NCI-H146 treated with DMSO at 0.1 percent for 48 hours (cell line): ENCODE data around the gene ADAMTS4.

Experiments used
- DNase-seq: peaks from one replicate; lab custom pipeline; 2025; ENCODE audit not compliant: unreplicated experiment; lab: John Stamatoyannopoulos, UW

The ADAMTS4 gene

DNA sequence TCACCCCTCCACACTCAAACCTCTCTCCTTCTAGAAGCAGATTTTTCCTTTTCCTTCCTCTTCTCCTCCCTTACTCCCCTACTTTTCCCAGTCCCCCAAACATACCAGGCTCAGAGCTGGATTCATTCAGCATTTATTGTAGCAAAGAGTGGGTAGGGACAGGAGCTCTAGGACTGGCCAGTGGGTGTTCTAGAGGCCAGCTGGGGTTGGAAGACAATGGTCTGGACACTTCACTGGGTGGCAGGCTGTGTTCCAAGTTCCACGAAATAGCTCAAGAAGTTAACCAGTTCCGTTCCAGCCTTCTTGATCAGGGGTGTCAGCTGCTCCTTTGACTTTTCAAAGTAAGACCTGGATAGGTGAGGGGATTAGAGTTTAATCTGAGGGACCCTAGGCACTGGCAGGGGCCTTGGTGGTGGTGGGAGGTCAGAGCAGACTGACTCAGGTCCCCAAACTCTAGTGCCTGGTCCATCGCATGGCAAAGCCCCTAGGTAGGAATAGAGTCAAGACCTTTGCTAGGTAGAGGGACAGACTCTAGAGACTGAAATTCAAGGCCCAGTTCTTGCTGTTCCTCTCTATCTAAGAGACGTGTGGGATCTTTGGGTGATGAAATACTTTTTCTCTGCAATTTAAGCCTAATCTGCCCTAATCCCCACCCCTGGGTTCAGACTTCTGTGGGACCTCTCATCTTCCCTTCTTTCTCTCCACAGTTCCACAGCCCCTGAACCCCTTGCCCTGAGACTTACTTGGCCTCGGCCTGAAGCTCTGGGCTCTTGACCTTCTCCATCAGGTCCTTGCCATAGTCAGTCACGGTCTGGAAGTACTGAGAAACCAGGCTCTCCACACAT lies 23.5 kb upstream of the ADAMTS4 start:
- DNase-seq, result no peak

DNA sequence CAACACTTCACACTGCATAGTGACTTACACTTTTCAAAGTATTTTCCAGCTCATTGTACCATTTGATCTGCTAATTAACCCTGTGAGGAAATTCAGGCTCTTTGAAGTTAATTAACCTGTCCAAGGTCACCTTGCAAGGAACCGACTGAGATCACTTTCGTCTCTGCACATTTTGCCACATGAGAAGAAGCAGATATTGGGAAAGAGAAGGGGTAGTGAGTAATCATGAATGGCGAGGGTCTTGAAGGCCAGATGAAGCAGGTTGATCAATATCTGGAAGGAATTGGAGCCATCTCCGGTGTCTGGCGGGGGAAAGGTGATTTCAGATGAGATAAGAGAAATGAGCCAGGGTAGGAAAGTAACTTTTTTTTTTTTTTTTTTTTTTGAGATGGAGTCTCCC lies 21.1 kb upstream of the ADAMTS4 start:
- DNase-seq, result no peak

GRCh38 chr1:161219078-161219892 lies 20.4 kb upstream of the ADAMTS4 start:
- no peak for DNase-seq

DNA sequence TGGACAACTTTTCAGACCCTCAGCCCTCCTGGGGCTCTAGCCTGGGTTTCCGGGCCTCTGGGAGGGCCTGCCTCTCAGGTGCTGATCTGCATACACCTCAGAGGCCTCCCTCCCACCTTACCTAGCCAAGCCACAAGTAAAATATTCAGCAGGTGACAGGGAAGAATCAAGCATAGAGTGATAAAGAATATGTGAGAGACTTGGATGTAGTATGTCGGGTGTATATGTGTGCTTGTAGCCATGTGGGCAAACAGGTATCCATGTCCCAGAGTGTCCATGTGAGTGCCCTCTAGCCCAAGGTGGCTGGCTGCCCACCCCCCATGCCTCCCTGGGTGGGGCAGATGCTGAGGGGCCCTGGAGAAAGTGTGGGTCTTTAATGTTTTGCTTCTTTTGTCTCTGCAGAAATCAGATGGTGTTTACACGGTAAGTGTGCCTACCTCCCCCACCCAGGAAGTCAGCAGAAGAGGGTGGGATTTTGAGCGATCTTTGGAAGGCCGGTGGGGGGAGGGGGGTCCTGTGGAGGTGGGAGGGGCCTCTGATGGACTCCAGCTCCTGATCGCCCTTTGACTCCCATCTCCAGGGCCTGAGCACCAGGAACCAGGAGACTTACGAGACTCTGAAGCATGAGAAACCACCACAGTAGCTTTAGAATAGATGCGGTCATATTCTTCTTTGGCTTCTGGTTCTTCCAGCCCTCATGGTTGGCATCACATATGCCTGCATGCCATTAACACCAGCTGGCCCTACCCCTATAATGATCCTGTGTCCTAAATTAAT lies 19.6 kb upstream of the ADAMTS4 start:
- DNase-seq, result no peak

- DNase-seq, result no peak
Observed at GRCh38 chr1:161217831-161218230, 19.0 kb upstream of the ADAMTS4 start.

- no peak for DNase-seq
Observed at GRCh38 chr1:161216945-161217712, 18.3 kb upstream of the ADAMTS4 start.

DNA sequence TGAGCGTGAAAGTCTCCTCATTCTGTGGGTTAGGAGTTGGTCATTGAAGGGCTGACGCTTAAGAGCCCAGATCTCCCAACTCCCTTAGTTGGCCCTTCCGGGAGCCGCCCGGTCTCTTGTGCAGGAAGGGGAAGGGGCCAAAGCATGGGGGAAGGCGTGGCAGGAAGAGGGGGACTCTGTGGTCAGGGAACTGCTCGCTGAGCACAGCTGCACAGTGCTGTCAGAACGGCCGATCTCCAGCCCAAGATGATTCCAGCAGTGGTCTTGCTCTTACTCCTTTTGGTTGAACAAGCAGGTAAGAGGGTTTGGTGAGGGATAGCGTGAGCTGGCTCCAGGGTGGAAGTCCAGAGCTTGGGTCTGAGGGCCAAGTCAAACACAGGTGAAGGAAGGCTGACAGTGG lies 16.2 kb upstream of the ADAMTS4 start, which contains the start of gene FCER1G:
Gene FCER1G, plus strand, starts transcription at position 220 of the 400 bp plus-strand sequence. Its CDS starts 27 bp downstream, at position 247.
- no peak for DNase-seq

DNA sequence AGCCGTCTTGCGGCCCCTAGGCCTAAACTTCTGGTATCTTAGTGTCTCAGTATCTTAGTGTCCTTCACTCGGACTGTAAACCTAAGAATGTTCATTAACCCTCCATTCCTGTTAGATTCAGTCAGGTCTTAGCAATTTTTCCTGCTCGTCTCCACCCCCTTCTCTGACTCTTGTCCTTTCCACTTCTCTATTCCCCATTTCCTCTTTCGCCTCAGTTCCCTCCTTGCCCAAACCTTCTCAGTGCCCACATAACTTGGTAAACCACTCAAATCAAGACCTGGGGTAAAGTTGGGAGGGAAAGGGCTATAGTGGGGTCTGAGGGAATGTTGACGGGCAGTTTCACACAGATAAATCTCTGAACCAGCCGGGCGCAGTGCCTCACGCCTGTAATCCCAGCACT lies 15.5 kb upstream of the ADAMTS4 start:
- DNase-seq, result no peak

GRCh38 chr1:161209790-161210409 lies 11.0 kb upstream of the ADAMTS4 start:
- peak; percentile 62 for DNase-seq

DNA sequence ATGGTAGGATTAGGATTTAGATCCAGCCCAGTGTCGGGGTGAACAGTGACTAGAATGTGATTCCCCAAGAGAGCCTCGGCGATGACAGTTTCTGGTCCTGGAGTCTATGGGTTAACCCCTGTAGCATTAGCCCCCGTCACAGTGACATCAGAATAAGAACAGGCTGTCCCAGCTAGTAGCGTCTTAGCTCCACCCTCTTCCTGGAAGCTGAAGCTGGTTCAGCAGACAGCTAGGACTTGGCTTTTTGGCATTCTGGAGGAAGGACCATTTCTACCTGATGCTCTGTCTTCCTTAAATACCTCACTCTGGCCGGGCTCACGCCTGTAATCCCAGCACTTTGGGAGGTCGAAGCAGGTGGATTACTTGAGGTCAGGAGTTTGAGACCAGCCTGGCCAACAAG lies 8.3 kb upstream of the ADAMTS4 start:
- no peak for DNase-seq

- DNase-seq, result no peak
Observed at GRCh38 chr1:161206411-161207140, 7.7 kb upstream of the ADAMTS4 start.

DNA sequence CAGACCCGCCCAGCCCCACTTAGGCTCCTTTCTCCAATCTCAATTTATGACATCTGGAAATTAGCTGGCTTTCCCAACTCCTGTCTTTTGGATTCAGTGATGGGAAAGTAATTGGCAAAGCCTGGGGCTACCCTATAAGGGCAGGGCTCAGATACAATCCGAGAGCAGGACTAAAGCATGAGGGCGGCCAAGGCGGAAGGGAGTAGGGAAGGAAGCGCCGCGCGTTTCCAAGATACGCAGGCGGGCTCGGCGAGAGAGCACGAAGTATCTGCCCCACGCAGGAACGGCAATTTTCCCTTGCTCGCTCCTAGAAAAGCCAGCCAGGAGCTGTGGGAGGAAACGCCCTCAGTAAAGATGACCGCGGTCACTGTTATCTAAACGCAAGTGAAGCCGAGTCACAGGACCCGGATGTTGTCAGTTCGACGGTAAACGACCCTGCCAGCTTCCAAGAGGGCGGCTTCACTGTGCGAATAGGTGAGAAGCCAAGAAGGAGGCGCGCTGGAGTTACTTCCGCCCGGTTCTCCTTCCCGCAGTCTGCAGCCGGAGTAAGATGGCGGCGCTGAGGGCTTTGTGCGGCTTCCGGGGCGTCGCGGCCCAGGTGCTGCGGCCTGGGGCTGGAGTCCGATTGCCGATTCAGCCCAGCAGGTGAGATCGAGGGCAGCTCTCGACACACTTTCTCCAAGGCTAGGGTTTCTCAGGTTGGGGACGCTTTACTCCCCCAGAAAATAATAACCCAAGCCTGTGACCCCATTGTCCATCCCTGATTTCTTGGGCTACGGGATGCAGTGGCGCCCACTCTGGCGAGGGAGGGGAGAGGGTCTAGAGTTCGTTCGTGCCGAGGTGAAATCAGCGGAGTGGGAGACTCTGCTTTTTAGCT lies 3.2 kb upstream of the ADAMTS4 start, which contains the start of gene NDUFS2:
Gene NDUFS2, plus strand, starts transcription at position 532 of the 877 bp plus-strand sequence. Its CDS starts 19 bp downstream, at position 551.
- peak; percentile 95 for DNase-seq

DNA sequence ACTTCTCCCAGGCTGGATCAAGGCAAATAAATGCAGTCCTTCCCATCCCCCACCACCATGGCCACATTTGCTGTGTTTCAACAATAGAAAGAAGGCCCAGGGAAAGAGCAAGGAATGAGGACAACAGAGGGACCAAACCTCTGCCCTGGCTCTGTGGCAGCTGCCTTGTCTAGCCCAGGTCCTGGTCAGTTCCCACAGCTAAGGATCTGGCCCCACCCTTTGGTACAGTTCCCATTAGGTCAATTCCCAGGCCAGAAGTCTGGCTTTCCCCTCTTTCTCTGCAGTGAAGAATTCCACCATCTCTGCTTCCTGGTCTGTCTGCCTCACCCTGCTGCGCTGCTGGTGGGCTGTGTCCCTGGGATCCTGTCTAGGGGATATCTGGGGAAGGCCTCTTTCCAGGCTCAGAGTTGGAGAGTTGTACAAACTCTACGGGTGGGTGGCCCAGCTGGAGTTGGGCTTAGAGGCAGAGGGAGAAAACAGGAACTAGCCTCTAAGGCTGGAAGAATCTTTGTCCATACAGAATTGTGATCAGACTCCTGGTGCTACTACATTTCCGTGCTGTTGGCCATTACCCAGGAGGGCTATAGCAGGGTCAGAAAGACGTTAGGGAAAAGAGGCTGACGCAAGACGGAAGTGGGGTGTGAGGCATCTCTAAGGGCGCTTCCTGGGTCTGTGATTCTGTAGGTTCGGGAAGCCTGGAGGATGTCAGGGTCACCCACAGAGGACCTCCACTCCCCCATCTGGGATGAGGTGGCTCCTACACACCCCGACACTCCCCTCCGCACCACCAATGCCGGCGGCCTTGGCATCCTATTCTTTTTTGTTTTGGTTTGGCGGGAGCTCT lies 2.4 kb upstream of the ADAMTS4 start:
- DNase-seq, result no peak

- DNase-seq, result no peak
Observed at GRCh38 chr1:161200421-161200991, 1.7 kb upstream of the ADAMTS4 start.

- DNase-seq, result no peak
Observed at GRCh38 chr1:161199506-161200139, 769 bp upstream of the ADAMTS4 start.

DNA sequence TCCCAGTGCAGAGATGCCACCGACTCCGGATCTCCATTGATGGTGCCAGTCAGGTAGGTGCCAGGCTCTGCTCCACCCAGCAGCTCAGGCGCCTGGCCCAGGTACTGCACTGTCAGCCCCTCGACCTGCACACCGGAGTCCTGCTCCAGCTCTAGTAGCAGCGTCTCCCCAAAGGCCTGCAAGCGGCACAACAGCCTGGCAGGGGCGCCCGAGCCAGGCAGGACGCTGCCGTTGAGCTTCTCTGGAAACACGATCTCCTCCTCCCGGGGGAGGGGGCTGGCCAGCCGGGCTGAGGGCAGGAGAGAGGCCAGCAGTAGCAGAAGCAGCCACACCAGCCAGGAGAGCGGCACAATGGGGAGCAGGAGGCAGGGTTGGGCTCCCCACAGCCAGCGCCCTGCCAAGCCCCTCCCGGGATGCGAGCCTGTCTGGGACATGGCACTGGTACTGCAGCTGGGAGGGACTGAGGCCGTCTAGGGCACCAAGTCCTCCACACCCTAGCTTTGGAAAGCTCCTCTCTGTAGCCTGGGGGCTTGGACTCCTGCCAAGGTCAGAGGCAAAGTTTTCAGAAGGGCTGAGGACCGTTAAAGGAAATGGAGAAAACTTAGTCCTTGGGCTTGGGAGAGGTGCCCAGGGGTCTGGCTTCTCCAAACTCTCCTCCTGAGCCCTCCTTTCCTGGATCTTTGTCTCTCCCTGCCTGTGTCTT lies 509 bp downstream of the ADAMTS4 start:
- no peak for DNase-seq
